ENCODE measurements around the gene TCL1B.

TCL1B gene

GRCh38 chr14:95666450-95666849, 19.8 kb upstream of the TCL1B start:
- no peak for TF ChIP-seq CTCF (IDR thresholded peaks at IDR 0.05; ENCODE audit: borderline replicate concordance, insufficient read depth, low read depth, low read length)
- H3K4me3 ChIP-seq (ENCODE audit: low read depth, low read length) = no peak overlapping the region

GRCh38 chr14:95667249-95667693, 19.0 kb upstream of the TCL1B start:
- H3K4me3 ChIP-seq (ENCODE audit: low read depth, low read length) = no peak overlapping the region
- TF ChIP-seq CTCF (IDR thresholded peaks at IDR 0.05; ENCODE audit: borderline replicate concordance, insufficient read depth, low read depth, low read length) = no peak

GRCh38 chr14:95668235-95668772, 17.9 kb upstream of the TCL1B start:
- TF ChIP-seq CTCF (IDR thresholded peaks at IDR 0.05; ENCODE audit: borderline replicate concordance, insufficient read depth, low read depth, low read length) = no peak
- H3K4me3 ChIP-seq (ENCODE audit: low read depth, low read length) = no peak overlapping the region

- H3K4me3 ChIP-seq (ENCODE audit: low read depth, low read length) = no peak overlapping the region
- no peak for TF ChIP-seq CTCF (IDR thresholded peaks at IDR 0.05; ENCODE audit: borderline replicate concordance, insufficient read depth, low read depth, low read length)
These were observed 11.6 kb upstream of the TCL1B start for GRCh38 chr14:95674613-95675012.

- no peak for TF ChIP-seq CTCF (IDR thresholded peaks at IDR 0.05; ENCODE audit: borderline replicate concordance, insufficient read depth, low read depth, low read length)
- no peak overlapping the region for H3K4me3 ChIP-seq (ENCODE audit: low read depth, low read length)
These were observed 10.7 kb upstream of the TCL1B start for GRCh38 chr14:95675486-95675885.

GRCh38 chr14:95677179-95677835, 8.9 kb upstream of the TCL1B start:
- H3K4me3 ChIP-seq (ENCODE audit: low read depth, low read length) = no peak overlapping the region
- no peak for TF ChIP-seq CTCF (IDR thresholded peaks at IDR 0.05; ENCODE audit: borderline replicate concordance, insufficient read depth, low read depth, low read length)

- no peak overlapping the region for H3K4me3 ChIP-seq (ENCODE audit: low read depth, low read length)
- TF ChIP-seq CTCF (IDR thresholded peaks at IDR 0.05; ENCODE audit: borderline replicate concordance, insufficient read depth, low read depth, low read length) = no peak
These were observed 6.9 kb upstream of the TCL1B start for GRCh38 chr14:95679148-95679815.
